RWPE1 (cell line): ENCODE results near the gene LYSMD1.

Experiments used
- CTCF ChIA-PET: fragments of 350-600 bp; sonication (Branson Sonifier 250); formaldehyde crosslinking; extraction: SDS; loops from one replicate; lab custom pipeline; 2021; lab: Yijun Ruan, JAX
- POLR2A ChIA-PET: fragments of 400-600 bp; formaldehyde crosslinking; extraction: SDS; loops from one replicate; lab custom pipeline; 2020; ENCODE audit warnings: antibody characterized with exemption; ENCODE audit not compliant: low non-redundant PET; lab: Yijun Ruan, JAX
- DNase-seq: peaks from one replicate; pipeline ENCODE4 v3.0.0; 2012; ENCODE audit warnings: low spot score
- H3K27ac ChIP-seq: fragments of 450-650 bp; 2 replicates; pipeline ENCODE4 v1.5.1; 2017
- CTCF ChIP-seq: fragments of 450-650 bp; conservative IDR thresholded peaks from 2 replicates; pipeline ENCODE4 v1.5.1; 2017; ENCODE audit warnings: low read depth, mild to moderate bottlenecking

LYSMD1 gene

DNA sequence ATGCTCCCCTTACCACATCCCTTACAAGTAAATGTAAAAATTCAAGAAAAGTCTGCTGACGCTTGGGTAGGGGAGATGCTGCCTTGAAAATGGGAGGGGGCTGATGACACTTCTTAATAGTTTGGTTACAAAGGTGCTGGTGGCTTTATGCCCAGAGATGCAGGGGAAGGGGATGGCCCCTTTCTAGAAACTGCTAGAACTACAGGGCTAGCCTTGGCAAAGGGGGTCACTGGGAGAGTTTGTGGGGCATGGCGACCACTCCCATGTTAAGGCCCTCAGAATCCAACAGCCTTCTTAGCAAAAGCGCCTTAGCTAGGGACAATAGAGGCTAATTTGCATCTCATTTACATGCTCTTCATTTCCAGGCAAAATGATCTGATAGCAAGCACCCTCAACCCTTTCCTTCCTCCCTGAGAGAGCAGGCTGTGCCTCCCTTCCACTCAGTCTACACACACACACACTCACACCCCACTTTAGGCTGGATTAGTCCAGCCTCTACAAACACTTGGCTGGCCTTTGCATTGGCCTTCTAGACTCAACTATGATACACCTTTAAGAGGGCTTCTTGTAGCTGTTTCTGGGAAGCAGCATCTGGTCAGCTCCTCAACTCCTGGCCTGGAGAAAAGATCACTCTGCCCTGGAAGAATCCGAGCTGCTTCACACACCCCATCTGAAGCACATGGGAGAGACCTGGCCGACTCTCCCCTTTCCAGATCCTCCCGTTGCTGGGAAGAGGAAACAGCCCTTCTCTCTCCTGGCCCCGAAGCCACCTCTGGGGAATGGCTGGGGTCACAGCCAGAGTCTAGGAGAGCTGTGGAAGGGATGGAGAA, 21.0 kb downstream of the LYSMD1 start:
- no peak for TF ChIP-seq CTCF
- DNase-seq = no peak
- CTCF ChIA-PET = interaction anchor here (0.5 to 1.0 kb wide), 2 partner anchors 10 to 32 kb away, joined by 4 read pairs; no protein-coding TSS in a partner anchor
- H3K27ac ChIP-seq = no peak overlapping the region
- POLR2A ChIA-PET = no interaction called here

- no peak overlapping the region for H3K27ac ChIP-seq
- ChIA-PET CTCF (interaction anchor here (0.5 kb wide), 1 partner anchor 85 kb away, joined by 3 read pairs; the partner anchor contains the start of gene CDC42SE1), POLR2A (no interaction called here)
- no peak for TF ChIP-seq CTCF
- DNase-seq = no peak
Measured at GRCh38 chr1:151143986-151144385, 21.7 kb downstream of the LYSMD1 start.

DNA sequence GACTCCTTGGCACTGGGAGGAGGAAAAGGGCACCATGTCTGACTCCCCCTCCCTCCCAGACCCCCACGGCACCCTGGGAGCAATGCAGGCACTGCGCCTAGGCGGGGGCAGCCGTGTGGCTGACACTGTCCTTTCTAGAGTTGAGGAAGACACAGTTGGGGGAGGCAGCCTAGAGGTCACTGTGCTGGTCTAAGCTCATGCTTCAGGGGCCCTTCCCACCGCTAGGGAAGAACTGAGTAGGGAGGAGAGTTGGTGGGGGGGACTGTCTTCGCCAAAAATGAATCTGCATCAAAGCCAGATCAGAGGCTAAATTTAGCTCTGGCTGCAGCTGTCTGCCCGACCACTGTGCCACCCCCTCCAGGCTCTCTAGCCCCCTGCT, 22.7 kb downstream of the LYSMD1 start:
- no peak overlapping the region for H3K27ac ChIP-seq
- no peak for DNase-seq
- ChIA-PET CTCF (interaction anchor here (0.6 to 1.4 kb wide), 2 partner anchors 43 to 119 kb away, joined by 3 to 5 read pairs; no protein-coding TSS in a partner anchor), POLR2A (no interaction called here)
- TF ChIP-seq CTCF = no peak

DNA sequence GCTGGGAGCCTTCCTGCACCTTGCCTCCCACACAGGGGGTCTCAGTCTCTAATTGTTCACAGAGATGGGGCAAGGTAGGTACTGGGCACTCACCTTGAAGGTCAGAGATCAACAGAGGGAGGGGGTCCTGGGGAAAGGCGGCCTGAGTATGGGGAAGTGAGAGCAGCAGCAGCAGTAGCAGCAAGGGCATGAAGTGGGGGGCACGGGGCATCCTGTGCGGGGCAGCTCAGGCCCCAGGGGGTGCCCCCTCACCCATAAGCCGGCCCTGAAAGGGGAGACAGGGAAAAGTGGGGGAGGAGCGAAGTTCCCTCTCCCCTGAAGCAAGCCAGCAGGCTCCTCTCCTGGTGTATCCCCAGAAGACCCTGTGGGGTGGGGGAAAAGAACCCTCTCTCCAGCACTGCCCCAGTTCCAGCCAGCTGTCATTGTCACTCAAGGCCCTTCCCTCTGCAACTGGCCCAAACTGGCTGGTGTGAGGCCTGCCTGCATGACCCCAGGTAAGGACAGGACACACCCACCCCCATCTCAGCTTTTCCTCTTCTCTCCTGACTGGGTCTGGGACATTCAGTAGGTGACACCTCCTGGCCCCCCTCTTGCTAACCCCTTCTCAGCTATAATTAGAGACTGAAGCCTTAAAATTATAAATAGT, 23.2 kb downstream of the LYSMD1 start:
- no peak overlapping the region for H3K27ac ChIP-seq
- ChIA-PET CTCF (interaction anchor here (1.0 to 1.4 kb wide), 2 partner anchors 11 to 43 kb away, joined by 4 to 5 read pairs; no protein-coding TSS in a partner anchor), POLR2A (interaction anchor here (0.6 kb wide), 1 partner anchor 72 kb away, joined by 3 read pairs; the partner anchor contains the start of gene GABPB2)
- DNase-seq = no peak
- no peak for TF ChIP-seq CTCF

- CTCF ChIA-PET = no interaction called here
- no peak for DNase-seq
- POLR2A ChIA-PET = no interaction called here
- H3K27ac ChIP-seq = no peak overlapping the region
- no peak for TF ChIP-seq CTCF
Measured at GRCh38 chr1:151137789-151138188, 27.9 kb downstream of the LYSMD1 start.
